ENCODE measurements around the gene F8A2.
"Not testable (repeated sequence)": the region's sequence is repeated elsewhere in the genome, so short reads cannot be mapped to it uniquely, and the experiment has no call there.

Gene F8A2

DNA sequence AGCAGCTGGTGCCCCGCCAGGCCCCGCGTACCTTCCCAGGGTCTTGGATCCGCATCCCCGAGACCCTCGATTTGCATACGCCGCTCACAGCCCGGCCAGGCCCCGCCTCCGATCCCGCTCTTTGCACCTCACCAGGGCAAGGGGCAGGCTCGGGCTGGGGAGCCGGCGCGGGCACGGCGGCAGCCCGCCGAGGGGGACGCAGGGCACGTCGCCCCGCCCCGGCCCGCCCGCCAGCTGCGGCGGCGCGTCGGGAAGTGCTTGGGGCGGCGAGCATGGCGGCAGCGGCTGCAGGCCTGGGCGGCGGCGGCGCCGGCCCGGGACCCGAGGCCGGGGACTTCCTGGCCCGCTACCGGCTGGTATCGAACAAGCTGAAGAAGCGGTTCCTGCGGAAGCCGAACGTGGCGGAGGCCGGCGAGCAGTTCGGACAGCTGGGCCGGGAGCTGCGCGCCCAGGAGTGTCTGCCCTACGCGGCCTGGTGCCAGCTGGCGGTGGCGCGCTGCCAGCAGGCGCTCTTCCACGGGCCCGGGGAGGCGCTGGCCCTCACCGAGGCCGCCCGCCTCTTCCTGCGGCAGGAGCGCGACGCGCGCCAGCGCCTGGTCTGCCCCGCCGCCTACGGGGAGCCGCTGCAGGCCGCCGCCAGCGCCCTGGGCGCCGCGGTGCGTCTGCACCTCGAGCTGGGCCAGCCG, at the start of gene F8A2:
F8A2 (plus strand) TSS at position 253 of the 686 bp plus-strand sequence; CDS start at position 273, 20 bp downstream.
- H3K4me3 ChIP-seq; DNase-seq (ENCODE audit: low spot score); H3K27ac ChIP-seq: not testable (repeated sequence)

DNA sequence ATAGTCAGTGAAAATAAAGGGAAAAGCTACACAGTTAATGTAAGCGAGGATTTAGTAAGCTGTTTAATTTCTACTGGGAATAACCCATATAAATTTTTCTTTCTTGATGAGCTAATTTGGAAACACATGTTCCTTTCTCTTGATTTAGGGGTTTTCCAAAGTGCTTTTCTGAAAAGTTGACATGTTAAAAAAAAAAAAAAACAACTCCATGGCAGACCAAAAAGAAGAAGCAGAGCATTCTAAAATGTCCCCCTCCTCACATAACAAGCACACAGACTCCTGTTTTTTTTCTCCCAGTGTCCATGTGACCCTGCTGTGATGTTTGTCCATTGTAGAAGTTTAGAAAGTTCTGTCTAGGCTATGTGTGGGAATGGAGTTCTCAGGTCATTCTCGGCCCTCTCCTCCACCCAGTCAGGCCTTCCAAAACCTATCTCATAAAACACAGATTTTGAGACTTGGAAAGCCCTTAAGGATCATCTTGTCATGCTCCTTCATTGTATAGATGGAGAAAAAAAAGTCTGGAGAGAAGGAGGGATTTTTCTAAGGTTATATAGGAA, 48.3 kb upstream of the F8A2 start:
- DNase-seq (ENCODE audit: low spot score): no peak
- H3K27ac ChIP-seq: peak overlapping the region in 1 of 2 donors; percentile 42
- TF ChIP-seq, protein P1, sequence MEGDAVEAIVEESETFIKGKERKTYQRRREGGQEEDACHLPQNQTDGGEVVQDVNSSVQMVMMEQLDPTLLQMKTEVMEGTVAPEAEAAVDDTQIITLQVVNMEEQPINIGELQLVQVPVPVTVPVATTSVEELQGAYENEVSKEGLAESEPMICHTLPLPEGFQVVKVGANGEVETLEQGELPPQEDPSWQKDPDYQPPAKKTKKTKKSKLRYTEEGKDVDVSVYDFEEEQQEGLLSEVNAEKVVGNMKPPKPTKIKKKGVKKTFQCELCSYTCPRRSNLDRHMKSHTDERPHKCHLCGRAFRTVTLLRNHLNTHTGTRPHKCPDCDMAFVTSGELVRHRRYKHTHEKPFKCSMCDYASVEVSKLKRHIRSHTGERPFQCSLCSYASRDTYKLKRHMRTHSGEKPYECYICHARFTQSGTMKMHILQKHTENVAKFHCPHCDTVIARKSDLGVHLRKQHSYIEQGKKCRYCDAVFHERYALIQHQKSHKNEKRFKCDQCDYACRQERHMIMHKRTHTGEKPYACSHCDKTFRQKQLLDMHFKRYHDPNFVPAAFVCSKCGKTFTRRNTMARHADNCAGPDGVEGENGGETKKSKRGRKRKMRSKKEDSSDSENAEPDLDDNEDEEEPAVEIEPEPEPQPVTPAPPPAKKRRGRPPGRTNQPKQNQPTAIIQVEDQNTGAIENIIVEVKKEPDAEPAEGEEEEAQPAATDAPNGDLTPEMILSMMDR (IDR thresholded peaks at IDR 0.05): no peak
- peak overlapping the region; percentile 55 for H3K4me3 ChIP-seq

DNA sequence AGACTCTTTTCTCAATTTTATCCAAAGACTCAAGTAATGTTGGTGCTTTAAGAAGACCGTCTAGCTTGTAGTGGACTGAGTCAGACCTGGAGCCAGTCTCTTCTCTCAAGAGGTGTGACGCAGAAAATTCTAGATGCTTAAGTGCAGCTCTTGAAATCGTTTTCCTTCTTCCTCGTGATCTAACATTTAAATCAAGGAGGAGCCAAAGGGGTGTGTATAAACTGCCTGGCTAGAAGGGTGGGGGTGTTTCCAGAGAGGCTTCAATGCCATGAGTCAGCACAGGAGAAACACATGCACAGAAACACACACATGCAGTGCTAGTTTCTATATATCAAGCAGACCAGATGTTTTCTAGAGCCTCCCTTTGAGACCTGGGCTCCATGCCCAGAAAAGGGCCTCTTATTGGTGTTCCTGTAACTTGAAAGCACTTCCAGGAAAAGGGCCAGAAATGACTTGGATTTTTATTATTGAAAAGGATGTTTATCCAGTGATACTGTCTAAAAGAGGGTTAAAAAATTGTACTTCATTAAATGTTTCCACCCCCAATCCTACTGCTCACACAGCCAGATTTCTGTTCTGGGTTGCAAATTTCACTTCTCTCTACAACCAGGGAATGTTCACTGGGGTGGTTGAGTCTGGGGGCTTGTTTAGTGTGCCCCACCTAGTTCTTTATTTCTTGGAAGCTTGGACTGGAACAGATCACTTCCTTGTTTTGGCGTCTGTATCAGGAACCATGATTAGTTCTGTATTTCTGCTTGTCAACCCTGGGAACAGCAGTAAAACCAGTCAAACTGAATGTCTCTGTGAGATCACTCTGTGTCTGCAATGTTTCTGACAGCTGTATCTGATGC, 47.2 kb upstream of the F8A2 start, which contains the start of gene CLIC2:
CLIC2 (minus strand) TSS at position 129 of the 851 bp plus-strand sequence. CDS start 187 bp downstream, outside the sequence.
- H3K4me3 ChIP-seq: peak within 1 kb of the TSS; percentile 55
- DNase-seq (ENCODE audit: low spot score): no peak
- TF ChIP-seq, protein P1 (IDR thresholded peaks at IDR 0.05): no peak
- H3K27ac ChIP-seq: peak within 1 kb of the TSS; percentile 30 to 42

DNA sequence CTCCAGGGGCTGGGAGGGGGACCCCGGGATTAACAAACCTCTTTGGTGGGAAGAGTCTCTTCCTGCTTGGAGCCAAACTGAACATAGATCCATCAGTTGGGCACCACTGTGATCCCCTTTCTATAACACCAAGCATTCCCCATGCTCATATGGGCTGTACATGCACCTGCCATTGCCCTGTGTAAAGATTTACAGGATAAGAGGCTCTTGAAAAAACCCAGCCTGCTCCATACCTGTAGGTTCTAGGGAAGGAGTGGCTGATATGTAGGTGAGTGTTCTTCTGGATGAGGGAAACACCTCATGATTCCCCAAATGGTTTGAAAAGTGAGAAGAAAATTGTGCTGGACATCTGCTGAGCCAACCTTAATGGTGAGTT, 46.6 kb upstream of the F8A2 start:
- not testable (repeated sequence) for DNase-seq (ENCODE audit: low spot score); H3K4me3 ChIP-seq
- peak overlapping the region in 1 of 2 donors; percentile 42 for H3K27ac ChIP-seq

DNA sequence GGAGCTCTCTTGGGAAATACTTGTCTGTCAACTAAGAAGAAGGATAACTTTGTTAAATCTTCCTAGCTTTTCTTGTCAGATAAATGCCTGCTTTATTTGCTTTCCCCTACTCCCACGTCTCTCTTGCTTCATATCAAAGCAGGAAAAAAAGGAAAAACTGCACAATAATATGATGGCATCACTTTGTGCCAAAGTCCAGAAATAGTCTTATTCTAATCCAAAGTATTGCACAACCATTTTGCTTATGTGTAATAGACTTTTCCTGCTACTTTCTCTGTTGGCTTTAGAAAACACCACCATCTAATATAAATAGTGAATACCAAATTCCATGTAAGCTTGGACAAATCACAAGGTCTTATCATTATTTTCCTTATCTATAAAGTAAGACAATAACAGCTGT, 36.2 kb upstream of the F8A2 start:
- H3K4me3 ChIP-seq; DNase-seq (ENCODE audit: low spot score); H3K27ac ChIP-seq: not testable (repeated sequence)

DNA sequence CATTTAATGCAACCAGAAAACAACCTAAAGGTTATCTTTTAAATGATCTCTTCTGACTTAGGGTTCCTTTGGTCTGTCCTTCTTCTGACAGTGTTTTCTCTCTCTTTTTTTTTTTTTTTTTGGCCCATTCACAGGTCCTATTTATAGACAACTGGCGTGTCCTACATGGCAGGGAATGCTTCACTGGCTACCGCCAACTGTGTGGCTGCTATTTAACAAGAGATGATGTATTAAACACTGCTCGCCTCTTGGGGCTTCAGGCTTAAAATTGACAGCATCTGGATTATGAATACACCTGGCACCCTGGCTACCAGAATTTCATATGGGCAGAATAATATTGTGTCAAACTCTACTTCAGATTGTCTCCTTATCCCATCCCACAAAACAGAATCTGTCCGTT, 32.4 kb upstream of the F8A2 start:
- not testable (repeated sequence) for H3K27ac ChIP-seq; H3K4me3 ChIP-seq; DNase-seq (ENCODE audit: low spot score)

DNA sequence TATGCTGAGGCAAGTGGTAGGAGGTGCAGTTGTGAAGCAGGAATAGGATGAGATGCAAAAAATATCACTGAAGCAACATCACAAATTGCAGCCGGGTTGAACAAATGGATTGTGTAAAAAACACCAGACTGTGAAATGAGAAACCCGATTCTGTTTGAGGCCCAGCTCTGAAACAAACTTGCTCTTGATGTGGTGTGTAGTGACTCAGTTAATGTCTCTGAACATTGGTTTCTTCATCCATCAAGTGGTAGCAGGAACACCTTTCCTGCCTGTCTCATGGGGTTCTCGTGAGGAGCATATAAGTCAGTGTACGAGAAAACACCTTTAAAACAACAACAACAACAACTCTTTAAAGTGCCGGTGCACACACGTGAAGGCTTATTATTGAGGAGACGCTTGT, 18.2 kb upstream of the F8A2 start:
- not testable (repeated sequence) for DNase-seq (ENCODE audit: low spot score)

DNA sequence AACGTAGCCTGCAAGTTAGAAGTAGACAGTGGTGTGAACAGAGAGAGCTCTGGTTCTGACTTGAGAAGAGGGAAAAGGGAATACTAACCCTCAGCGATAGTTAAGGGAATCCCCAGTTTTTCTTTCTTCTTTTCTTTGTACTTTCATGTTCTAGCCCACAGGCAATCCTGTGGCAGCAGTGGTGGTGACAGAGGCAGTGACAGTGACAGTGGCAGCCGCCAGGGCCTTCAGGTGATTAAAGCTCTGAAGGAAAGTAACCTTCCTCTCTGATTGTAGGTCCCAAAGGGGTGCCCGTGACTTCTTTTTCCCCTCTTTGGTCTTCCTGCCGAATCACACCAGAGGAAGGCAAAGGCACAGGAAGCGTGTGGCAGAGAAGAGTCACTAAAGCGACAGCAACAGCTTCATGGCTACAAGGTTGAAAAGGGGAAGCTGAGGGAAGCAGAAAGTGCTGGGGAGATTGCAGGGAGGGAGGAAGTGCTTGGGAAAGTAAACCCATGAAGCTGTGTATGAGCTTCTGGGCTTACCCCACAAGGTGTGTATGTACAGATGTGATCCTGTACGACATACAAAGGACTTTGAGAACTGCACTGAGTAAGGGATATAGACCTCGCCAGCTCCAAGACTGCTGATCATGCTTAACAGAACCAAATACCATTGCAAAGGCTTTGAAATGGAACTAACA, 8.0 kb upstream of the F8A2 start:
- not testable (repeated sequence) for DNase-seq (ENCODE audit: low spot score); H3K4me3 ChIP-seq; H3K27ac ChIP-seq

More for the DNA sequence above, 18.2 kb upstream of the F8A2 start:
- not testable (repeated sequence) for H3K4me3 ChIP-seq, H3K27ac ChIP-seq

DNA sequence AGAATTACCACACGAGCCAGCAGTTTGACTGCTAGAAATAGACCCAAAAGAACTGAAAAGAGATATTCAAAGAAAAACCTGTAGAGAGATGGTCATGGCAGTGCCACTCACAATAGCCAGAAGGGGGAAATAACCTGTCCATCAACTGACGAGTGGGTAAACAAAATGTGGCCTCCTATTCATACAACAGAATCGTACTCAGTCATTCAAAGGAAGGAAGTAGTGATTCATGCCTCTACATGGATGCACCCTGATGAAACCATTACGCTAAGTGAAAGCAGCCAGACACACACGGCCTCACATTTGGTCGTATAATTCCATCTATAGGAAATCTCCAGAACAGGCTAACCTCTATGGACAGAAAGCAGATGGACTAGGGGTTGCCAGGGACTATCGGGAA, 2.1 kb upstream of the F8A2 start:
- not testable (repeated sequence) for H3K27ac ChIP-seq; DNase-seq (ENCODE audit: low spot score); H3K4me3 ChIP-seq

DNA sequence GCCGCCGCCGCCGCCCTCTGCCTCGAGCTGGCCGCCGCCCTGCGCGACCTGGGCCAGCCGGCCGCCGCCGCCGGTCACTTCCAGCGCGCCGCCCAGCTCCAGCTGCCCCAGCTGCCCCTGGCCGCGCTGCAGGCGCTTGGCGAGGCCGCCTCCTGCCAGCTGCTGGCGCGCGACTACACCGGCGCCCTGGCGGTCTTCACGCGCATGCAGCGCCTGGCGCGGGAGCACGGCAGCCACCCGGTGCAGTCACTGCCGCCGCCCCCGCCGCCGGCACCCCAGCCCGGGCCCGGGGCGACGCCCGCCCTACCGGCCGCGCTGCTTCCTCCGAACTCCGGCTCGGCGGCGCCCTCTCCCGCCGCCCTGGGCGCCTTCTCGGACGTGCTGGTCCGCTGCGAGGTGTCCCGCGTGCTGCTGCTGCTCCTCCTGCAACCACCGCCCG, 653 bp downstream of the F8A2 start:
- H3K27ac ChIP-seq; DNase-seq (ENCODE audit: low spot score); H3K4me3 ChIP-seq: not testable (repeated sequence)

DNA sequence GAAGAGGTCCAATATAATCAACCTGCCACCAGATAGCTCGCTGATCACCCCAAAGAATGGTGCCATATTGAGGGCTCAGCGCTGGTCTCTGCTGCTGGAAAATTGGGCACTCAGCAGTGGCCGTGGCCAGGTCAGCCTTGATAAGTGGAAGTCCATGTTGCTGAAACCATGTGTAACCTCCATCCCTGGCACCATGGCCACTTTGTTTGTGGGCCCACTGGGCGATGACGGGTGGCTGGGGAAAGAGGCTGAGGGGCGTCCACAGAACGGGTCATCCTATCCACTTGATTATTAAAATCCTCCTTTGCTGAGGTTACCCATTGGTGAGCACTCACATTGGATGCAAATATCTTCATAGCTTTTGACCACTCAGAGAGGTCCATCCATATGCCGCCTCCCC, 7.7 kb downstream of the F8A2 start:
- no peak overlapping the region for H3K4me3 ChIP-seq
- no peak overlapping the region for H3K27ac ChIP-seq

DNA sequence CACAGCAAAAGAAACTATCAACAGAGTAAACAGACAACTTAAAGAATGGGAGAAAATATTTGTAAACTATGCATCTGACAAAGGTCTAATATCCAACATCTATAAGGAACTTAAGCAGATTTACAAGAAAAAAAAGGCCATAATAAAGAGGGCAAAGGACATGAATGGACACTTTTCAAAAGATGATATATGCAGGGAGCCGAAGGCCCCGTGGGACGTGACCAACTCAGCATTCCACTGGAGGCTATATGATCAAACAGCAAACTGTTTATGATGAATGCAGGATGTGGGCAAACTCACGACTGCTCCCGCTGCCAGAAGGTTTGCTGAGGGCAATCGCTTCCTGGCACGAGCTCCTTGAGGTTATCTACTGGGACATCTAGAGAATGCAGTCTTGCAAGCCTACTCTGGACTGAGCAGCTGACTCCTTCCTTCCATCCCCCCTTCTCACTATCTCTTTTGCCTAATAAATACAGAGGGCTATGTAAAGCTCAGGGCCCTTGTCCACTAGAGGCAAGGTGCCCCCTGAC, 12.9 kb downstream of the F8A2 start:
- not testable (repeated sequence) for DNase-seq (ENCODE audit: low spot score); H3K4me3 ChIP-seq; H3K27ac ChIP-seq

More for the DNA sequence above, 7.7 kb downstream of the F8A2 start:
- no peak for DNase-seq (ENCODE audit: low spot score)
- TF ChIP-seq, protein P1 (IDR thresholded peaks at IDR 0.05): no peak

Measured in coronary artery (tissue), 2 donors.